Epidermal melanocyte (primary cell): ENCODE data around the gene SPATS2L.
A peak's percentile ranks its signal among the peaks of the same experiment; 100 is the strongest.

Experiments
- DNase-seq: peaks from one replicate; pipeline ENCODE4 v3.0.0; 2011; ENCODE audit warnings: low spot score; ENCODE audit not compliant: insufficient read length

SPATS2L gene

DNA sequence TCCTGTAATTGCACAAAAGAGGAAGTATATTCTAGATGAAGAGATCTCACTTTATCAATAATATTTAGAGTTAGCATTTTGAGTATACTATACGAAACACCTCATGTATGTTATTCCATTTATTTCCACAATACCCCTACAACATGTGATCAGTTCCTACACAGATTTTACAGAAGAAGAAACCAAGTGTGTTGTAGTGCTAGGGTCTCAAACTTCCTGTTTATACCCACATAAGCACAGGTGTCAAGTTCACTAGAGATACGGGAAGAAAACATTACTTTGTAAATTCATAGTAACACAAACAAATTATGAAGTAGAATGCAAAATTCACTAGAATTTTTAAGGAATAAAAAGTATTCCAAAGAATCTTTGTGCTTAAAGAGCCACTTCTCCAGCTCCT is 157.0 kb downstream of the SPATS2L start:
- no peak for DNase-seq

DNA sequence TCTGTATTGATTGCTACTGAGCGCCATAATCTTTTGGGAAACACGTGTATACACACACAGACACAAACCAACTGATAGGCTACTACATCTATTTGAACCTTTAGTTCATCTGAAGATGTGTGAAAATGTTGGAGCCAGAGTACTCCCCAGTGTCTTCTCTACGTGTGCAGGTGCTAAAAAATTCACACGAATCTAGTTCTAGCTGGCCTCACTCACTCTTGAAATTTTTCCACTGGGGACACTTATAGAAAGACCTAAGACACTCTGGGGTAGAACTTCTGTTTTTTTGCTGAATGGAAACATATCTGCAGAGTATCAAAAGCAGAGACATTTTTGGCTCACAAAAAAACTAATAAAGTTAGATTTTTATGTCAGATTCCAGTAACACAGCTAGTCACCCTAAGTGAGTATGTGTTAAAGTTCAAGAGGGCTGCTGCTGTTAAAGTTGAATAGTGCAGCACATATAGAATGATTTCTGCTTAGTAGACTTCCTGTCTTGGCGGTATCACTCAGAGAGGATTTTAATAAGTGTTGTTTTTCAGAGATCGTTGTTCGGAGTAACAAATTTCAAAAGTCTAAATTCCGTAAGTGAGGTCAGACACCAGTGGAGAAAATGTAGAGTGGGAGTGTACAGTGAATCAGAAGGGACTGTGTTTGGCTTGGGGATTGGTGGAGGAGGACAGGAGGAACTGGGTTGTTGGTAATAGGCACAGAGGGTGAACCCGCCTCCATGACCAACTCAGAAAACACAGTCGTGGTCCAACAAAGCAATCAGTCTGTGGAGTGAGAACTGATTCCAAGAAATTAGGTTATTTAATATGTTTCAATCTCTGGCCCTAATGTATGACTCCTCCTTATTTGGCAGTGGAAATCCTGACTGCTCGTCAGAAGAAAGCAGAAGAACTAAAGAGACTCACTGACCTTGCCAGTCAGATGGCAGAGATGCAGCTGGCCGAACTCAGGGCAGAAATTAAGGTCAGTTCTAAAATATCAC is 160.2 kb downstream of the SPATS2L start:
- DNase-seq: no peak

DNA sequence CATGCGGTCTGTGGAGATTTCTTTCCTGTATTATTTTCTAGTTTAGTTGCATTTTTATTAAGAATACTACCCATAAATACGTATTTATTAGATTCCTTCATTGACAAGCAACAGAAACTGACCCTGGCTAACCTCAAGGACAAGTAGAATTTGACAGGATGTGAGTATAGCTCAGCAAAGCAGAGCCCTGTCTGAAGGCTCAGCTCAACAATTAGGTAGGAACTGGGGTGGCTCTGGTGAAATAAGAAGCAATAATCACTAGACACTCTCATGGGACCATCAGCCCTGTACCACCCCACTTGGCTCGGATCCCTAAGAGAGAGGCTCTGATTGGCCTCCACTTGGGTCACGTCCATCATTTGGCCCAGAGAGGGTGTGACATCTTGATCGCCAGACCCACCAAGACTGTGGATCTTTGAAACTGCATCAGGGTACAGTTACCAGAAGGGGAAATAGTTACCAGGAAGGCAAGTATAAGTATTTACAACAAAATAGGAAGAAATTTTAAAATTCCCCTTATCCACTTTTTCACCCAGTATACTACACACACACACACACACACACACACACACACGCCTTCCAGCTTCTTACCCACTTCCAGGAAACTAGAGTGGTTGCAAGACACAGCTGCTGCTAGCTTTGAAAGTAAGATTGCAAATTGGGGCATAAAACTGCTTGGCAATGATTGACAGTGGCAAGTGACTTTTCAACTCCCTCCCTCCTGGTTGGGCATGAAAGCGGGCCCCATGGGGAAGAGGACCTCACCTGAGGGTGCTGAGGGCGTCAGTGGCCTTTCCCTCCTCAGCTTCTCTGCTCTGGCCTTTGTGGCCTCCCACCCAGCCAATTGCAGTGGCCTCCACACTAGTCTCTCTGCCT is 161.6 kb downstream of the SPATS2L start:
- DNase-seq: no peak

DNA sequence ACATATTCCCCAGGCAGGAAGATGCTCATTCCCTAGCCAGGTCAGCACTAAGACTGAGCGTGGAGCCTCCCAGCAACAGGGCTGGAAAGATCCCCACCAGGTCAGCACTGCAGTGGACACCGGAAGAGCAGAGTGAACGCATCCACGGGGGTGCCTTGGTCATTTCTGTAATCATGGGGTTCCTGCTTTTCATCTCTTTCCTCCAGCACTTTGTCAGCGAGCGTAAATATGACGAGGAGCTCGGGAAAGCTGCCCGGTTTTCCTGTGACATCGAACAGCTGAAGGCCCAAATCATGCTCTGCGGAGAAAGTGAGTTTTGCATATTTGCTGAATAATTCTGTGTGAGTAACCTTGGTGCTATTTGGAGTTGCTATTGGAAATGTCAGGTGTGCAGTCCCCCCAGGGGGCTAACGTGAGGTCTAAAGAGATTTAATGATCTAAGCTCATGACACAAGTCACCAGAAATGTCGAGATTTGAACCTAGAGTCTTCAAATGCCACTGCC is 163.3 kb downstream of the SPATS2L start:
- no peak for DNase-seq

DNA sequence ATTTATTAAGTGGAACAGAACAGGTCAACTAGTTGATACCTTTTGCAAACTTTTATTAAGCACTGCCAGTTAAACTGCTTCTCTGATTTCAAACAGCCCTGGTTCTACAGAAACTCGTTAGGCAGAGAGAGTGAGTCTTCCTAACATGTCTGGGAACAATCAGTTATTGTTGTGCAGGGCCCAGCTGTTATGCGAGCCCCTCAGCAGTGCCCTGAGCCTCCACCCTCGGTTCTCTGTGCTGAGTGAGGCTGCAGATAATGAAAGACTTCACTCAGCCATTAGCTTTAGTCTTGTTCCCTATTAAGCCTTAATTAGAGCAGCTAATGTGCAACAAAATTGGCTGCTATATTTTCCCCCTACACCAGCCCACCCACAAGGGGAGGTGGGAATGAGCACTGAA is 163.7 kb downstream of the SPATS2L start:
- DNase-seq: peak; percentile 50

DNA sequence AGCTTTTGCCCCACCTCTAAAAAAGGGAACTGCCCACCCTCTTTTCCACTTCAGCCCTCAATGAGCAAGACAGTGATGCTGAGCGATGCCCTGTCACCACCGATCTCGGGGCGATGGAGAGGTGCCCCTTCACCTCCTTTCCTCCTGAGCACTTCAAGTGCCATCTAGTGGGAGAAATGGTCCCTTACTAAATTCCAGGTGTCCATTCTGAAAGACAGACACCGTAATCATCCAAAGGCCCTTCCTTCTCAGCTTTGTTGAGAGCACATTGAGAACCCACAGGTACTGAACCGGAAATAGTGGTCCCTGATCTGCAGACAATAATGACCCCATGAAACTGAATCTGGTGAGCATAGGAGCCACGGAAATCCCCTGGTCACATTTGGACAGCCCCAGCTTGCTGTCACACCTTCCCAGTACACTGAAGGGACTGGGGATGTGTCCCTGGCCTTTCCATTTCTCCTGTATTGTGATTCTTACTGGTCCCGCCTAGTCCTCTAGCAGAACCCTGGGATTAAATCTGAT is 164.9 kb downstream of the SPATS2L start:
- DNase-seq: no peak

DNA sequence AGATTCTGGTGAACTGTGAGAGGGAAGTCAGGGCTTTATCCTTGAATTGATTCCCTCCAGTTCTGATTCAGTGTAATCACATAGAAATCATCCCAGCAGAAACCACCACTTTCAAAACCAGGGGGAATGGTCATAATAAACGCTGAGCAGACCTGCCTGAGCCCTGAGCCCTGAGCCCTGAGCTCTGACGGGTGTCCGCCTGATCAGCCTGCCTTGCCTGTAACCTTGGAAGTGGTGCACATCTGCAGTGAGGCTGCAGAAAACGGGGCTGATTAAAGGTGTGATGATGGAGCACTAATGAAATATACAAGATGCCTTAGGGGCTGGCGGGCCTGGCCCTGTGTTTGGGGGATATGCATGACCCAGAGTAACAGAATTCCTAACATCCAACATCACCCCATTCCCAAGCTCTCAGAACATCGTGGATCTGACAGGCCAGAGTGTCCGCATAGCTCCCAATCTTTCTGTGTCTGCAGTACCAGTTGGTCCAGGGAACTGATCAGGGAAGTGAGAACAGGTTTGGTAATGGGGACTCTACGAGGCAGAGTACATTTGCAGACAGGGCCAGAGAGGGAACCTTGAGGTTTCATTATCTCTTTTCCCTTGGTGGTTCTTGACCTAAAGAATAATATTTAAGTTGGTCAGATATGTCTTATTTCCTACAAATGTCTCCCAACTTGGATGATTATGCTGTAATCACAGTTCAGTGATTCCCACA is 165.6 kb downstream of the SPATS2L start:
- DNase-seq: no peak

DNA sequence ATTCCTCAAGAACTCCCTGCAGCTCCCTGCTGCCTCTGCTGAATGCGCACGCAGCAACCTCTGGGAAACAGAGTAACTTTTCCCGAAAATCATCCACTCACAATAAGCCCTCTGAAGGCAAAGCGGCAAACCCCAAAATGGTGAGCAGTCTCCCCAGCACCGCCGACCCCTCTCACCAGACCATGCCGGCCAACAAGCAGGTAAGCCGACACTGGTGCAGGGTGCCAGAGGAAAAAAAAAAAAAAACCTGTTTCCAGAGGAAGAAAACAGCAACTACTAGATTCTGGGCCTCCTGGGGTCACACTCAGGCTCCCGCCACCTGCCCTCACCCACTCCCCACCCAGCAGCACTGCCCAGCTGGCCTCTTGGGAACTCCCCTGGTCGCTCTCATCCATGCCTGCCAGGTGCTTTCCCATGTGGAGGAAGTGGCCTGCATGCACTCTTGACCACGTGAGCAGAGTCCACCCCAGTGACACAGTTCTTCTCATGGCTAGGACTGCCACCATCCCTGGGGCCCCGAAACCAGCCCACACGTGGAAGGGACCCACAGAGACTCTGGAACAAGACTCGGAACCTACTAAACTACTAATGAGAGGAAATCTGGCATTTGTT is 166.5 kb downstream of the SPATS2L start:
- no peak for DNase-seq

DNA sequence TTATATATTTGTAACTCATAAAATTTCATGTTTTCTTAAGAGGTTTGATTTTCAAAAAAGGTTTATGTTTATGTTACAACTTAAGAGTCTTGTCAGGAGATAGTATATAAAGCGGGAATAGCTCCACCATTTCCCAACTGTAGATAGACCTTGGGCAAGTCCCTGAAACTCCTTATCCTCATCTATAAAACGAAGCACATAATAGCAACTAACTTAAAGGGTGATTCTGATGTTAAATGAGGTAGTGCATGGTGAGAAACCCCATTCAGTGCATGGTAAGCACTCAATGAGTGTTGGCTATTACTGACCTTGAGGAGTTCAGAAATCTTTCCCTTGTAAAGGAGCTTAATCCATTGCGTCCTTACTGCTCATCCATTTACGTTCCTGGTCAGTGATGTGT is 169.3 kb downstream of the SPATS2L start:
- DNase-seq: no peak

DNA sequence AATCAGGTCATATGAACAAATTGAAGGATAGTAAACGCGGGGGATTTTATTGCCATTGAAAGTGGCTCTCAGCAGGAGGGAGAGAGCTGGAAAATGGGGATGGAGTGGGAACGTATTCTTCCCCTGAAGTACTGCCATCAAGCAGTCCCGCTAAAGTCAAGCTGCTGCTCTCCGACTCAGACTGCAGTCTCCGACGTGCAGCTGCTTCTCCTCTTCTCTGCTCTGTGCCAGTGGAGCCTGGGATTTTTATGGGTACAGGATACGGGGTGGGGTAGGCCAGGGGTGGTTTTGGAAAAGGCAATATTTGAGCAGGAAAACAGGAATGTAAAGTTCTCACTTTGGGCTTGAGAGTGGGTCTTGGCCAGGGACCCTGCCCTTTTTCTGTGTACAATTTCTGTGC is 170.3 kb downstream of the SPATS2L start:
- no peak for DNase-seq

DNA sequence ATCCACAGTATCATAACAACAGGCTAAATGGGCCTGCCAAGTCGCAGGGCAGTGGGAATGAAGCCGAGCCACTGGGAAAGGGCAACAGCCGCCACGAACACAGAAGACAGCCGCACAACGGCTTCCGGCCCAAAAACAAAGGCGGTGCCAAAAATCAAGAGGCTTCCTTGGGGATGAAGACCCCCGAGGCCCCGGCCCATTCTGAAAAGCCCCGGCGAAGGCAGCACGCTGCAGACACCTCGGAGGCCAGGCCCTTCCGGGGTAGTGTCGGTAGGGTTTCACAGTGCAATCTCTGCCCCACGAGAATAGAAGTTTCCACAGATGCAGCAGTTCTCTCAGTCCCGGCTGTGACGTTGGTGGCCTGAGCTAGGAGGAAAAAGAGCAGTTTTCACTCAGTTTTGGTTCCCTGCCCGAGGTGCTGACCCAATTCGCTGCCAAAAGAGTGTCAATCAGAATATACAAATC is 171.2 kb downstream of the SPATS2L start:
- no peak for DNase-seq

DNA sequence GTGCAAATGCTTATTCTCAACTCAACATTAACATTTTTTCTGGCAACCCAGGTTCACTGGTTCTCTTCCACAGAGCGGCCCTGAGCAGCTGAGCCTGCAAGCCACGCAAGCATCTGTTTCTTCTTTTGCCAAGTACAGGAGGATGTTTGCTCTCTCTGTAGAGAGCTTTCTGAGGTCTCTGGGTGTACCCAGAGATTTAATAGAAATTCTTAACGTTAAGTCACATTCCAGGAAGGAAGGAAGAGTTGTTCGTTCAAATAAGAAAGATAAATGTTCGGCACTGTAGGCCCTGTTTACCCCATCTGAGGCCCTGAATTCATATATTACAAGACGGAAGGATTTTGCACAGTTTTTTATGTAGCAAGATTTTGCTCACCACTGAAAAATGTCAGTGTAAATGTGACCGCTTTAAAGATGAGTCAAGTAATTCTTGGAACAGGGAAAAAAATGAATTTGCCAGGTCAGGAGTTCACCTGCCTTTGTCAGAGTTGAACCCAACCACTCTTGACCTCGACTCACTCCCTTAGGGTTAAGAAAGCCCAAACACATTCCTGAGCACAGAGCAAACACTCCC is 173.3 kb downstream of the SPATS2L start:
- DNase-seq: no peak

DNA sequence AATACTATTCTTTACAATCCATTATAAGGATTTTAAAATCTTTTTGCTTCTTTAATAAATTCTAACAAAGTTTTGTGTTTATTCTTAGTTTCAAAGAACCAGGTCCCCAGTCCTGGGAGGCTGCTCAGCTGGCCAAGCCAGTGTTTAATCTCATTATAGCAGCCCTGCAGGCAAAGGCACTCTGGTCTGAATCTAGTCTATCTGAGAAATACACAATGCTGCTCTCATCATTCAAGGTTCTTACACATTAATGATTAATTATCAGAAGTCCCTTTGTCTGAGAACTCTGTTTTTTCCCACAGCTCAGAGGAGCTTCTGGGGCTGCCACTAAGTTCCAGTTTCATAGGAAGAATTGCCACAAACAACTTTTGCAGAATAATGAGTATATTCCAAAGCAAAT is 175.7 kb downstream of the SPATS2L start:
- no peak for DNase-seq

DNA sequence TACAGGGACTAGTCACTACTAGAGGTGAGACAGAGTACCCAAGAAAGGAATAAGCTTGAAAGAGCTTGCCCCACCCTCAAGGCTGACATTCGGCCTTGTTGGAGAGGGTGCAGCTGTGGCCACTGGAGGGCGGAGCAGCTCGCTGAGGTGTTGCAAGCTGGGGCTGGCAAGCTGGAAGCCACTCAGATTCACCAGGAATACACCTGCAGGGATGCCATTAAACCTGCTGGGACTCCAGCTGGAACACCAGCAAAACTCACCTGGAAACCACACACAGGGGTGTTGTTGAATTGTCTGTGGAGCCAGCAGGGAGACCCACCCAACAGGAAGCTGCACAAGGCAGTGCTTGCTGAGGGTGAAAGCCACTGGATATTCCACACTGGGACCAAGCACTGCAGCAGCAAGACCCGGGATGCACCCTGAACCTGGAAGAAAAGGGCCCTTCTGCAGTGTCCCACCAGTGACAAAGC is 177.3 kb downstream of the SPATS2L start:
- DNase-seq: no peak

DNA sequence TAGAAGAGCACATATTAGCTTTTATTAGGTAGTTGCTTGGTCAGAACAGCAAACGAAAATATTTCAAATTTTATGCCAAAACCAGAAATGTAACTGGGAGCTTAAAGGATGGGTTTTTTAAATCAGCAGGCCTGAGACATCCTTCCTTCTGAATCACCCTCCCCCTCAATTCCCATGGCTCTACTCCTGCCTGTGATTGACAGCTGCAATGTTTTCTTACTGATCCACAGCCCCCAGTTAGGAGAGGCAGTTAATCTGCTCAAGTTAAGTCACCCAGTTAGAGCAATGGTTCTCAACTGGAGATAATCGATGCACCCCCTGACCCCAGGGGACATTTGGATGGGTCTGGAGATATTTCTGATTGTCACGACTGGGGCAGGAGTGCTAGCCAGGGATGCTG is 178.4 kb downstream of the SPATS2L start:
- DNase-seq: no peak

DNA sequence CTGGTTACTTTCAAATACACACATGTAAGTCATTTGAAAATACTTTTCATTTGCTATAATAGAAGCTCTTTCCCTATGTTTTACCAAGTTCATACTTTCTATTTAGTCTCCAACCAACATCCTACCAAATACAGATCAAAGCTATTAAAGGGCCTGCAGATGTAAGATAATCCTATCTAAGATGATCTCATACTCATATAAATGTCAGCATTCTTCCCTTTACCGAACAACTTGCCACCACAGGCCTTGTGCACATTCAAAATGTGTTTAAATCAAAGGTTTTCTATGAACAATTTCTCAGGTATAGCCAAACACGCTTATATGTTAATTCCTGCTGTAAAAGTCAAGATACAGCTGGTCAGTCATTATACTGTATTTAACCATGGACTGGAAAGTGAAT is 180.0 kb downstream of the SPATS2L start:
- no peak for DNase-seq

DNA sequence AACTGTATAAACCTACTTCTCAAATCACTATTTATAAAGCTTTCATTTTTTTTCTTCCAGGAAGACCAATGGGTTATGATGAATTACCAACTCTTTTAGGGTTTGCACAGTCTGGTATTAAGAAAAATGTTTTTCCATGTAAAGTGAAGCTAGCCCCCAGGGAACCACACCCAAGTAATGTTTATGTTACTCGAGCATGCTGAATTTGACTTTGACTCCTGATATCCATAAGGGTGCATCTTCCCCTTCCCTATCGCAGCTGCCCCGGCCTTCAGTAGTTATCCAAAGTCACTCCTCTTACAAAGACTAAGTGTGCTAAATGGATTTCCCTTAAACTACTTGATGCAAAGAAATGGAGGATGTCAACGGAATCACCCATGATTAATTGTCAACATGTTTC is 181.7 kb downstream of the SPATS2L start:
- no peak for DNase-seq

DNA sequence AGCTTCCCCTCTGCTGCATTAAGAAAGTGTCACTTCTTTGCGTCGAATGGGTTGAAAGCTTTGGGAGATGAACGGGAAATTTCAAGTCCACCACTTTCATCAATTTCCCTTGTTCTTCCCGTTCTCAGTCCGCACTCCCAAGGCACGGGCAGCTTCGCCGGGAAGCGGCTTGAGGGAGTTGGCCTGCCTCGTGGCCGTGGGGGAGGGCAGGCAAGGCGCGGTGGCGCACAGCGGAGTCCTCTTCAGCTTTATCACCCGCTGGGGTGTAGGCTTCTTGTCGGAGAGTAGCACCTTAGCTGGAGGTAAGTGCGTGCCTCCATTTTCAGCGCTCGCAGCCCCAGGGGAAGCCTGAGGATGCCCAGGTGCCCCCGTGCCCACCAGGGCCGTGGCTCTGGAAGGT is 183.5 kb downstream of the SPATS2L start:
- DNase-seq: no peak

DNA sequence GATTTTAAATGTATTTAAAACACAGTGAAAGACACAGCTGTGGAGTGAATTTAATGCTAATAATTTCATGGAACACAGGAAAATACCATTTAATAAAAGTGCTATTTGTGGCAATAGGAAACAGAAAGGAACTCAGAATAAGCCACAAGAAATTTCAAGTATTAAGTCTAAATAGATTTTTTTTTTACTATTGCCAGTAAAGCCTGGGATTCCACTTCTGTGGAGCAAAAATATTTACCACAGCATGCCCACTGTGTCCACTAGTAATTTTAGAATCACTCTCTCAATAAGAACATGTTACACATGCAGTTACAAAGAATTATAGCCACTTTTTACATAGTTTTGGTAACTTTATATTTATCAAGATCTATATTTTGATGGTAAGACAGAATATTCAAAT is 186.2 kb downstream of the SPATS2L start:
- no peak for DNase-seq

DNA sequence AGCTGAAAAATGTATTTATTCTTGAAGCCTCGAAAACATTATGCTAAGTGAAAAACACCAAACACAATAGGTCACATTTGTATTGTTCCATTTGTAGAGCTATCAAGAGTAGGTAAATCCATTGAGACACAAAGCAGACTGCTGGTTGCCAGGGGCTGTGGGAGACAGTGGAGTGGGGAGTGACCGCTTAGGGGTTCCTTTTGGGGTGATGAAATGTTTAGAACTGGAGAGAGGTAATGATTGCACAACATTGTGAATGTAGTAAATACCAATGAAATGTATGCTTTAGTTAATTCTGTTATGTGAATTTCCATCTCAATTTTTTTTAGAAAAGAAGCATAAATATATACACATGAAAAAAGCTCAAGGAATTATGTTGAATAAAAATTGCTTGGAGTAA is 187.6 kb downstream of the SPATS2L start:
- DNase-seq: no peak
